Osteocyte (in vitro differentiated cells): Measurements from ENCODE around the gene BACH2. TPM values are rescaled to one million over a fixed set of nuclear protein-coding genes. Genes with fewer than 3 reads are reported as not detected.

Source experiments
- DNase-seq: peaks from one replicate; pipeline ENCODE4 v3.0.0; 2021; ENCODE audit warnings: mixed read lengths; ENCODE audit not compliant: unreplicated experiment; ENCODE audit errors: extremely low spot score
- H3K27ac Mint-ChIP-seq: one replicate; pipeline ENCODE4 v1.8.0; 2021; ENCODE audit warnings: mild to moderate bottlenecking, mixed read lengths; ENCODE audit not compliant: unreplicated experiment
- H3K27me3 Mint-ChIP-seq: one replicate; pipeline ENCODE4 v1.8.0; 2021; ENCODE audit warnings: mixed read lengths; ENCODE audit not compliant: unreplicated experiment
- H3K36me3 Mint-ChIP-seq: one replicate; pipeline ENCODE4 v1.8.0; 2021; ENCODE audit warnings: mixed read lengths; ENCODE audit not compliant: unreplicated experiment
- H3K4me1 Mint-ChIP-seq: one replicate; pipeline ENCODE4 v1.8.0; 2021; ENCODE audit warnings: mixed read lengths; ENCODE audit not compliant: unreplicated experiment
- H3K4me3 Mint-ChIP-seq: one replicate; pipeline ENCODE4 v1.8.0; 2021; ENCODE audit warnings: mild to moderate bottlenecking, moderate library complexity, mixed read lengths; ENCODE audit not compliant: unreplicated experiment
- H3K9me3 Mint-ChIP-seq: one replicate; pipeline ENCODE4 v1.8.0; 2021; ENCODE audit warnings: mixed read lengths; ENCODE audit not compliant: unreplicated experiment
- total RNA-seq: library from RNA; stranded (reverse); gene quantifications from 2 replicates; pipeline ENCODE4 v1.2.1, GENCODE V29; 2021
- TF ChIP-seq, protein P1 (sequence below): fragments of 200-600 bp; sonication (generic); IDR thresholded peaks from 2 replicates; pipeline ENCODE4 v1.5.0; 2021; ENCODE audit warnings: antibody characterized with exemption, mild to moderate bottlenecking, moderate library complexity

The BACH2 gene
- total RNA-seq, 1 donor from 2014 or later = 1.6 TPM

DNA sequence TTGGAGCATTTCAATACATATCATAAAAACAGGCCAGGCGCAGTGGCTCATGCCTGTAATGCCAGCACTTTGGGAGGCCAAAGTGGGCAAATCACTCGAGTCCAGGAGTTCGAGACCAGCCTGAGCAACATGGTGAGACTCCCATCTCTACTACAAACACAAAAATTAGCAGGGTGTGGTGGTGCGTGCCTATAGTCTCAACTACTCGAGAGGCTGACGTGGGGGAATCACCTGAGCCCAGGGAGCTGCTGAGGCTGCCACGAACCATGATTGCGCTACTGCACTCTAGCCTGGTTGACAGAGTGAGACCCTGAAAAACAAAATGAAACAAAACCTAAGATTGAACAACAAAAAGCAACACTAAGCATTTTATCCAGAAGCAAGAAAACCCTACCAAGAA, 47.2 kb downstream of the BACH2 start:
- Mint-ChIP-seq H3K4me3 (no peak overlapping the region), H3K36me3 (no peaks in the 10 kb centered on the region), H3K27ac (no peak overlapping the region), H3K27me3 (no peaks in the 10 kb centered on the region), H3K4me1 (no peaks in the 10 kb centered on the region), H3K9me3 (no peaks in the 10 kb centered on the region)
- TF ChIP-seq, protein P1, sequence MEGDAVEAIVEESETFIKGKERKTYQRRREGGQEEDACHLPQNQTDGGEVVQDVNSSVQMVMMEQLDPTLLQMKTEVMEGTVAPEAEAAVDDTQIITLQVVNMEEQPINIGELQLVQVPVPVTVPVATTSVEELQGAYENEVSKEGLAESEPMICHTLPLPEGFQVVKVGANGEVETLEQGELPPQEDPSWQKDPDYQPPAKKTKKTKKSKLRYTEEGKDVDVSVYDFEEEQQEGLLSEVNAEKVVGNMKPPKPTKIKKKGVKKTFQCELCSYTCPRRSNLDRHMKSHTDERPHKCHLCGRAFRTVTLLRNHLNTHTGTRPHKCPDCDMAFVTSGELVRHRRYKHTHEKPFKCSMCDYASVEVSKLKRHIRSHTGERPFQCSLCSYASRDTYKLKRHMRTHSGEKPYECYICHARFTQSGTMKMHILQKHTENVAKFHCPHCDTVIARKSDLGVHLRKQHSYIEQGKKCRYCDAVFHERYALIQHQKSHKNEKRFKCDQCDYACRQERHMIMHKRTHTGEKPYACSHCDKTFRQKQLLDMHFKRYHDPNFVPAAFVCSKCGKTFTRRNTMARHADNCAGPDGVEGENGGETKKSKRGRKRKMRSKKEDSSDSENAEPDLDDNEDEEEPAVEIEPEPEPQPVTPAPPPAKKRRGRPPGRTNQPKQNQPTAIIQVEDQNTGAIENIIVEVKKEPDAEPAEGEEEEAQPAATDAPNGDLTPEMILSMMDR = no peak
- DNase-seq = no peak

DNA sequence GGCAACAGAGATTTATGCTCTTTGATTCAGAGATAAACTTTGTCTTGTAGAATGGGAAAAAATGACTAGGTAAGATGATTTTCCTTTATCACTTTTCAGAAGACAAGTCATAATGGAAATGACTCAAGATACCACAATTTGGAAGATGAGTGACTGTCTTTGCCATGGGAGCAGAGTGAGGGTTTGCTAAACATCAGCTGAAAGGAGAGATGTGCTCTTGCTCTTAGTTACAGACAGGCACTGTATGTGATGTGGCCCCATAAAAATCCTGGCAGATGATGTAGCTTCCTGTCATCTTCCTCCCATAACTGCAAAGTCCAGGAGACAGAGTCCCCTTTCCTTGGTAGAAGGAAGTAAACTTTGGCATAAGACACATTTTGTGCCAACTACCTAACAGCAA, 47.6 kb downstream of the BACH2 start:
- TF ChIP-seq, protein P1 = no peak
- H3K27me3 Mint-ChIP-seq = no peaks in the 10 kb centered on the region
- no peak overlapping the region for H3K4me3 Mint-ChIP-seq
- no peak overlapping the region for H3K27ac Mint-ChIP-seq
- DNase-seq = no peak
- no peaks in the 10 kb centered on the region for H3K4me1 Mint-ChIP-seq
- no peaks in the 10 kb centered on the region for H3K9me3 Mint-ChIP-seq
- no peaks in the 10 kb centered on the region for H3K36me3 Mint-ChIP-seq

DNA sequence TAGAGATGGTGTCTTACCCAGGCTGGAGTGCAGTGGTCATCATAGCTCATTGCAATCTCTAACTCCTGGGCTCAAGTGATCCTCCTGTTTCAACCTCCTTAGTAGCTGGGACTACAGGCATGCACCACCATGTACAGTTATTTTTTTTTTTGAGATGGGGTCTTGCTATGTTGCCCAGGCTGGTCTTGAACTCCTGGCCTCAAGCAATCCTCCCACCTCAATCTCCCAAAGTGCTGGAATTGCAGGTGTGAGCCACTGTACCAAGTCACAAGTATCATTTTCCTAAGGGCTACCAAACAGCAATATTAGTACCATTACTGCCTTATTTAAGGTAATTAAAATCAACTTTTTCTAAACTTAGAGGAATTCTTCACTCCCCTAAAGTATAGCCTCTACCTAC, 49.4 kb downstream of the BACH2 start:
- H3K4me1 Mint-ChIP-seq = no peaks in the 10 kb centered on the region
- TF ChIP-seq, protein P1 = no peak
- H3K9me3 Mint-ChIP-seq = no peaks in the 10 kb centered on the region
- no peak for DNase-seq
- no peak overlapping the region for H3K27ac Mint-ChIP-seq
- H3K4me3 Mint-ChIP-seq = no peak overlapping the region
- H3K36me3 Mint-ChIP-seq = no peaks in the 10 kb centered on the region
- no peaks in the 10 kb centered on the region for H3K27me3 Mint-ChIP-seq

DNA sequence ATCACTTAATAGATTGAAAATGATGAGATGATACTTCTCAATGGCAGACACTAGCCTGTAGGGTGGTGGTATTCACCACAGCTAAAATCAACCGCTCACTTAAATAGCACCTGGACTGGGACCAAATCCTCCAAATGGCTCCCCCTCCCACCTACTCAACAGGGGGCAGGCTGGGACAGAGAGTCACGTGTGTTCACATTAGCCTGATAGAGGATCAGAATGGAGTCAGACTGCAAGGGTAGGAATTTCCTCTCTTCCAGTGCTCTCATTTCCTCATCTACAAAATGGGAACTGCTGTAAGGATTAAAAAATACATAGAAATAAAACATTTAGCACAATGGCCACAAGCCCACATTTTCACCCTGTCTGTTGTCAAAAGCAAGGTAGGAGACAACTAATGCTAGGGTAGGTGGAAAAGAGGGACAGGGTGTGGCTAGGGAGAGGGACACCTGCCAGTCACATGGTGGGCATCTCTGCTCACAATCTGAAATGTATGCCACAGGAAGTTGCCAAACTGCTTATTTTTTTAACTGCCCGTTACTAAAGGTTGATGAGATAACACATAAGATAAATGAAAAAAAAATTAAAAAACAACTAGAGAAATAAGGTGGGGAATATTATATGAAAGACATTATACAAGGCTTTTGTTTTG, 55.3 kb downstream of the BACH2 start:
- H3K36me3 Mint-ChIP-seq = no peaks in the 10 kb centered on the region
- TF ChIP-seq, protein P1 = no peak
- no peak overlapping the region for H3K27ac Mint-ChIP-seq
- peaks cover 4% of the 10 kb centered on the region for H3K27me3 Mint-ChIP-seq
- H3K9me3 Mint-ChIP-seq = no peaks in the 10 kb centered on the region
- peaks cover 1% of the 10 kb centered on the region for H3K4me1 Mint-ChIP-seq
- no peak overlapping the region for H3K4me3 Mint-ChIP-seq
- no peak for DNase-seq

DNA sequence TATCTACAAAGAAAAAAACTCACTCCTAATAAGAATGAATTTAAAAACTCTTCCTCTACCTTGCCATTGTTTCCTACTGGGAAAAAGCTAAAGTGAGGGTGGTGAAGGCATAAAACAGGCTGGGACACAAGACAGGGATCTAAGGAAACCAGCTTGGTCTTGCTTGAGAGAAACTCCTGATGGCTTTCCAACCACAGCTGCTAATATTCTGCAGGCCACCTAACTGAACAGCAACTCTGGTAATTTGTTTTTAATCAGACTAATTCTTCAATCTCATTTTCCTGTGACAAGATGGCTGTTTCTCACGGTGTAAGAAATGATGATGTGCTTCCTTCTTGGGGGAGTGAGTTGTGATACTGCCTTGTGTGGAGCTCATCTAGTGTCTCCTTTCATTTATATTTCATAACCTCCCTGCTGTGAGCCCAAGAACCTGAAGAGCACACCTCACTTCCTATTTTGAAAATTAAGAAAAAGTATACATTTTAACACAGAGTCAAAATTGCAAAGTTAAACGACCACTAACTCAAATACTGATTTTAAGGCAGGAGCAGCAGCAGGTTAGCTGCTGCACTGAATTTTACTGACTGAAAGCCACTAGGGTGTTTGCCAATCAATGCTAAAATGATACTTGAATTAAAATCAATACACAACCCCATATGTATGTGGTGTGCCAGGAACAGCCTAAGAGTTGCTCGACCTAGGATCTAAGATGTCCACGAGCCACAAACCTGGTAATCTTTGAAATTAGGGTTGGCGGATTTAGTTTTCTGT, 58.0 kb downstream of the BACH2 start:
- H3K4me3 Mint-ChIP-seq = no peak overlapping the region
- no peaks in the 10 kb centered on the region for H3K36me3 Mint-ChIP-seq
- H3K9me3 Mint-ChIP-seq = no peaks in the 10 kb centered on the region
- peaks cover 10% of the 10 kb centered on the region for H3K27me3 Mint-ChIP-seq
- no peak for DNase-seq
- H3K27ac Mint-ChIP-seq = no peak overlapping the region
- H3K4me1 Mint-ChIP-seq = peaks cover 1% of the 10 kb centered on the region
- TF ChIP-seq, protein P1 = no peak
